Heart left ventricle (tissue), 13 donors: ENCODE data around the gene CPLX1.

Source experiments
- POLR2A ChIP-seq, 2 donors: fragments of 450-650 bp; IDR thresholded peaks; one replicate each; pipeline ENCODE4 v1.6.1; 2017; ENCODE audit warnings: antibody characterized with exemption in 2 of 2, mild to moderate bottlenecking in 2 of 2, moderate library complexity in 2 of 2
- TF ChIP-seq, protein P1 (sequence below), 12 donors: fragments of 200-600 bp; sonication (generic) in 4 of 12; IDR thresholded peaks; one replicate each; pipeline versions ENCODE4 v1.5.0 to v1.8.0; 2018 to 2022; ENCODE audit warnings: antibody characterized with exemption in 12 of 12, mild to moderate bottlenecking in 5 of 12
- donor health status: ischemic (EF 13 %, LVEDD 7.1; RV severe dilation, severe dysfunction).
- donor health status: DM: no; HTN: yes; CAD: no.
- donor health status: DM: no; HTN: no; CAD: no.
- donor health status: ischemic (EF 25% LVEDD 6.9; RV normal size, moderate dysfunction).
- donor health status: ischemic (EF 25% LVEDD 5.7; RV mildly dilated, moderate dysfunction).
- donor health status: ischemic (EF 35%, LVEDD 5.7; RV mildly dilated, moderate dysfunction).
- donor health status: nonischemic (EF 11% LVEDD 7.7; RV severe dilation, severe dysfunction).
- donor health status: DM: yes; HTN: yes; CAD: no.
- donor health status: PGD.
- donor health status: ischemic (EF 29% LVEDD 5.4; RV normal size, mild dysfunction).
- donor health status: nonischemic (EF 23%, LVEDD 6.1; RV moderate dilation, normal function).

GRCh38 chr4:853416-853781 is 27.5 kb upstream of the CPLX1 start:
- TF ChIP-seq, protein P1, sequence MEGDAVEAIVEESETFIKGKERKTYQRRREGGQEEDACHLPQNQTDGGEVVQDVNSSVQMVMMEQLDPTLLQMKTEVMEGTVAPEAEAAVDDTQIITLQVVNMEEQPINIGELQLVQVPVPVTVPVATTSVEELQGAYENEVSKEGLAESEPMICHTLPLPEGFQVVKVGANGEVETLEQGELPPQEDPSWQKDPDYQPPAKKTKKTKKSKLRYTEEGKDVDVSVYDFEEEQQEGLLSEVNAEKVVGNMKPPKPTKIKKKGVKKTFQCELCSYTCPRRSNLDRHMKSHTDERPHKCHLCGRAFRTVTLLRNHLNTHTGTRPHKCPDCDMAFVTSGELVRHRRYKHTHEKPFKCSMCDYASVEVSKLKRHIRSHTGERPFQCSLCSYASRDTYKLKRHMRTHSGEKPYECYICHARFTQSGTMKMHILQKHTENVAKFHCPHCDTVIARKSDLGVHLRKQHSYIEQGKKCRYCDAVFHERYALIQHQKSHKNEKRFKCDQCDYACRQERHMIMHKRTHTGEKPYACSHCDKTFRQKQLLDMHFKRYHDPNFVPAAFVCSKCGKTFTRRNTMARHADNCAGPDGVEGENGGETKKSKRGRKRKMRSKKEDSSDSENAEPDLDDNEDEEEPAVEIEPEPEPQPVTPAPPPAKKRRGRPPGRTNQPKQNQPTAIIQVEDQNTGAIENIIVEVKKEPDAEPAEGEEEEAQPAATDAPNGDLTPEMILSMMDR (IDR thresholded peaks at IDR 0.05), result no peak
- no peak for TF ChIP-seq POLR2A (IDR thresholded peaks at IDR 0.05)
